Activated CD4-positive, alpha-beta T cell treated with anti-CD3 and anti-CD28 coated beads for 1 hour (primary cell): ENCODE results near the gene IARS2.
"Not testable (repeated sequence)": the region's sequence is repeated elsewhere in the genome, so short reads cannot be mapped to it uniquely, and the experiment has no call there.

Source experiments
- DNase-seq: peaks from one replicate; pipeline ENCODE4 v3.0.0-alpha.2; 2020

IARS2 gene

GRCh38 chr1:220113136-220113695 lies 19.3 kb downstream of the IARS2 start:
- no peak for DNase-seq

GRCh38 chr1:220119043-220119512 lies 25.1 kb downstream of the IARS2 start:
- DNase-seq = no peak

- no peak for DNase-seq
Measured at GRCh38 chr1:220121791-220122530, 28.0 kb downstream of the IARS2 start.

GRCh38 chr1:220123066-220123465 lies 29.1 kb downstream of the IARS2 start:
- no peak for DNase-seq

GRCh38 chr1:220123889-220124288 lies 30.0 kb downstream of the IARS2 start:
- no peak for DNase-seq

- no peak for DNase-seq
Measured at GRCh38 chr1:220124542-220124941, 30.6 kb downstream of the IARS2 start.

GRCh38 chr1:220127076-220127475 lies 33.1 kb downstream of the IARS2 start:
- no peak for DNase-seq

- no peak for DNase-seq
Measured at GRCh38 chr1:220129479-220130210, 35.7 kb downstream of the IARS2 start.

GRCh38 chr1:220135755-220136154 lies 41.8 kb downstream of the IARS2 start:
- no peak for DNase-seq

- DNase-seq = no peak
Measured at GRCh38 chr1:220137019-220137786, 43.3 kb downstream of the IARS2 start.

- no peak for DNase-seq
Measured at GRCh38 chr1:220139966-220140365, 46.0 kb downstream of the IARS2 start.

GRCh38 chr1:220144051-220144450 lies 50.1 kb downstream of the IARS2 start:
- DNase-seq = no peak

GRCh38 chr1:220149742-220150141 lies 55.8 kb downstream of the IARS2 start:
- DNase-seq = no peak

- no peak for DNase-seq
Measured at GRCh38 chr1:220151454-220151853, 57.5 kb downstream of the IARS2 start.

GRCh38 chr1:220153147-220153546 lies 59.2 kb downstream of the IARS2 start:
- no peak for DNase-seq

GRCh38 chr1:220156620-220157146 lies 62.8 kb downstream of the IARS2 start:
- no peak for DNase-seq

GRCh38 chr1:220157738-220158137 lies 63.8 kb downstream of the IARS2 start:
- no peak for DNase-seq

- not testable (repeated sequence) for DNase-seq
Measured at GRCh38 chr1:220158530-220158929, 64.6 kb downstream of the IARS2 start.

- no peak for DNase-seq
Measured at GRCh38 chr1:220159041-220159440, 65.1 kb downstream of the IARS2 start.

GRCh38 chr1:220160027-220160426 lies 66.1 kb downstream of the IARS2 start:
- no peak for DNase-seq

GRCh38 chr1:220164116-220164515 lies 70.2 kb downstream of the IARS2 start:
- DNase-seq = no peak

- no peak for DNase-seq
Measured at GRCh38 chr1:220164517-220164916, 70.6 kb downstream of the IARS2 start.

GRCh38 chr1:220166853-220167252 lies 72.9 kb downstream of the IARS2 start:
- DNase-seq = no peak
